NCI-H2171 treated with DMSO at 0.1 percent for 48 hours (cell line): Measurements from ENCODE around the gene CWC25.

Source experiments
- DNase-seq: peaks from one replicate; lab custom pipeline; 2025; lab: John Stamatoyannopoulos, UW

Gene CWC25

GRCh38 chr17:38786372-38786771 lies 38.7 kb downstream of the CWC25 start:
- DNase-seq, result no peak

GRCh38 chr17:38783227-38783626 lies 41.9 kb downstream of the CWC25 start:
- DNase-seq, result no peak

- no peak for DNase-seq
Observed at GRCh38 chr17:38779965-38780752, 45.0 kb downstream of the CWC25 start.

DNA sequence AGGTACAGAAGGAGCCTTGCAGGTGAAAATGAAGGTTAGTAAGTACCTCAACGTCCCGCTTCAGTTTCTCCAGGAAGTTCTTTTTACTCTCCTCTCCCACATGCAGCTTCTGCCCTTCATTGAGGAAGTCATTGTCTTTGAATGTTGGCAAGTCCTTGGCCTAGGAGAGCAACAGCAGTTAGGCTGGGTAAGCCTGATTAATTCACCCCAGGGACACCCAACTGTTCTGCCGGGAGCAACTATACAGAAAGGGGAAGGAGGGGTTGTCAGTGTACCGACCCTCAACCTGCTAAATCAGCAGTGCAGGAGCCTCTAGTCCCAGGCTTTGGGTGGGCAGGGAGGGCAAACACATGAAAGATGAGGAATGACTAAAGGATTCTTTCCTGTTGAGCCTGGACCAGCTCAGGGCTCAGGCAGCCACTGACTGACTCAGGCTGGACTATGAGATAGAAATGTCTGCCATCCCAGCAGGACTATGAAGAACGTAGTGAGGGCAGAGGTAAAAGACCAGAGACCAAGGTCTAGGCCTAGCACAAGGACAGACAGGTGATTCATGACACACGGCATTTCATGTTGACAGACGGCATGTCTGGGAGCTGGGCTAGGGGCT lies 47.4 kb downstream of the CWC25 start:
- no peak for DNase-seq

DNA sequence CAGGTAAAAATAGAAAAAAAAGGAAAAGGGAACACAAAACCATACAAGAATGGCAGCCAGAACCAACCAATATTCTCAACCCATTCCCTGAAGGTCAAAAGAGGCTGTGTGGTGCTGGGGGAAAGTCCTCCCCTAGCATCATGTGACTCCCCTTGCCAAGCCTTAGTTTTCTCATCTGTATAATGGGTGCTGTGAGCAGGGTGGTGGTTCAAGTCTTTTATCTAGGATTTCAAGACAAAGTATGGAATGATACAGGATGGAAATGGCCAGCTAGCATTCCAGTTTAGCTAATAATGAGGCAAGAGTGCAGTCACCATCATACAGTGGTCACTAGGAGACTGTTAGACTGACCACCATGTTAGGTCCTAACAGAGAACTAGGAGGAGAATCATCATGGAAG lies 51.9 kb downstream of the CWC25 start:
- DNase-seq, result no peak

DNA sequence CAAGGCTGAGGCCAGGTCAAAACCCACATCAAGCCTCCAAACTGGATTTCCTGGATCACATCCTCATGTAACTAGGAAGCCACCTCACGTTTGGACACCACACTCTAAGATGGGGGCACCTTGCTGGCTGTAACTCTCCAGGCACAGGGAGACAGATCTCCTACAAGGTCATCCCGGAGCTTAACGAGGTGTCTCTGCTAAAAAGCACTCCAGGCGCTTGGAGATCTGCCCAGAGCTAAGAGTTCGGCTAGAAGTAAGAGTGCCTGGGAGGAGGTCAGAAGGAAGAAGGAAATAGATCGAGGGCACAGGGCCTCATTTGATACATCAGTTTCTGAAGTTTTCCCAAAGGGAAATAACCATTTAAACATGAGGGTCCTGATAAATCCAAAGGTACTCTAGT lies 56.7 kb downstream of the CWC25 start:
- no peak for DNase-seq

GRCh38 chr17:38766341-38766740 lies 58.8 kb downstream of the CWC25 start:
- no peak for DNase-seq

DNA sequence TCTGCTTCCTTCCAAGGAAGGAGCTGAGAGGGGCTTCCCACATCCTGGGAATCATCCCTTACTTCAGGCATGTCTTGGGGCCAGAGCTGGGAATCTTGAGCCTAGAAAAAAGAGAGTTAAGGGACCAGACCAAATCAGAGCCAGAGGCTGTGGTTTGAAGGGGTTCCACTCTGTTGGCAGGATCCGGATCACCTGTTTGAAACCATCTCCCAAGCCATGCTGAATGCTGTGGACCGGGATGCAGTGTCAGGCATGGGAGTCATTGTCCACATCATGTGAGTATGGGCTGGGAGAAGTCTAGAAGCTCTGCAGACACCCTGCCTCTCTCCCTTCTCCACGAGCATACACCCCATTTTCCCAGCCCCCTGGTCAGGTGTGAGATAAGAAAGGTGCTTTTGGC lies 62.9 kb downstream of the CWC25 start:
- DNase-seq, result no peak

DNA sequence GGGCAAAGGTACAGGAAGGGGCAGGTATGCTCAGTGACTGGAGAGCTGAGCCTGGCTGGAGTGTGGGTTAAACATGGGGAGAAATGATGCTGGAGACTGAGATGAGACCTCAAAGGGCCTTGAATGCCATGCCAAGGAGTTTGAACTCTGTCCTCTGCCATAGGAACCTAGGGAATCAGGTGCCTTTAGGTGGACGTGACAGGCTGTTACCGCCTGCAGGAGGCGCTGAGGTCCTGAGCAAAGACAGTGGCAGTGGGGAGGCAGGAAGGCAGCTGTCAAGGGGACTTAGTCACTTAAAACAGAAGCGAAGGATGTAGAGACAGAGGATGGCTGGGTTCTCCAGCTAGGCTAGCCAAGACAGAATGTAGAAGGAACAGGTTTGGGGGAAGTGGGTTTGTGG lies 63.5 kb downstream of the CWC25 start:
- no peak for DNase-seq

DNA sequence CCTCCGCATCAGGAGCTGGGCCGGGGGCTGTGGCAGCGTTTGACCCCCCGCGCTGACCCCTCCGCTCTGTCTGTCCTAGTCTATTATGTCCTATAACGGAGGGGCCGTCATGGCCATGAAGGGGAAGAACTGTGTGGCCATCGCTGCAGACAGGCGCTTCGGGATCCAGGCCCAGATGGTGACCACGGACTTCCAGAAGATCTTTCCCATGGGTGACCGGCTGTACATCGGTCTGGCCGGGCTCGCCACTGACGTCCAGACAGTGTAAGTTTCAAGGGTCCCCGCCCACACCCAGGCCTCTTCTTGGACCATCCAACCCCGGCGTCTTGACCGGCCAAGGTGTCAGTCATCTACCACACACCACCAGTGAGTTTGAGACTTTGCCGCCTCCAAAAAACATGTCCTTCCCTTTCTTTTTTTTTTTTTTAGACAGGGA lies 72.0 kb downstream of the CWC25 start:
- no peak for DNase-seq

DNA sequence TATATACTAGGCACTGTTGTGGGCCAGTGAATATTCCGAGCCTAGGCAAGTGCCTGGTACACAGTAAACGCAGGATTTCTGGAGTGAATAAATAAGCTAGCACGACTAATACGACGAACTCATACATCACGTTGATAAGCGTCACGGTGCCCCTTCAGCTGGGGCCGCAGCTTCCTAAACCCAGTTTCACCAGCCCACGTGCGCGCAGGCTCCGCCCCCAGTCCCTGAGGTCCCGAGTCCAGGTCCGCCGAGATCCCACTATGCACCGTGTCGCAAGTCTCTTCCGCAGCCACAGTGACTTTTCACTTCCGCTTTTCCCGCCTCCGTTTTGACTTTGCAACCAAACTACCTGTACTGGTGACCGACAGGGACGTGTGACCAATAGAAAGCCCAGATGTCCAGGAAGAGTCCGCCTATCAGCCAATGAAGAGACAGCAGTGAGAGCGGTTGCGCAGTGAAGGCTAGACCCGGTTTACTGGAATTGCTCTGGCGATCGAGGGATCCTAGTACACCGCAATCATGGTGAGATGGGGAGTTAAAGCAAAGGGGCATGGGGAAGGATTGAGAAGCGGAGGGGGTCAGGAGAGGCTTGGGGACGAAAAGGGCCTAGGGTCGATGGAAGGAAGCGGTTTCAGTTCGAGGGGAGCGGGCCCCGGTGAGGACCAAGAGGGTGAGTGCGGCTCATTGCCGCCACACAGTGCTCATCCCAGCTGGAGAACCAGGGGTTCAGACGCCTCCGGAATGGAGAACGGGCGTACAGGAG lies 72.6 kb downstream of the CWC25 start, which contains the start of gene PSMB3:
Gene PSMB3 (plus strand): TSS at position 434 of the 763 bp plus-strand sequence. CDS start 86 bp downstream, at position 520.
- peak; percentile 100 for DNase-seq

GRCh38 chr17:38751808-38752307 lies 73.3 kb downstream of the CWC25 start:
- DNase-seq, result peak; percentile 83

GRCh38 chr17:38751144-38751807 lies 73.8 kb downstream of the CWC25 start:
- DNase-seq, result peak; percentile 68
